ENCODE results near the gene VSX1.

The VSX1 gene

DNA sequence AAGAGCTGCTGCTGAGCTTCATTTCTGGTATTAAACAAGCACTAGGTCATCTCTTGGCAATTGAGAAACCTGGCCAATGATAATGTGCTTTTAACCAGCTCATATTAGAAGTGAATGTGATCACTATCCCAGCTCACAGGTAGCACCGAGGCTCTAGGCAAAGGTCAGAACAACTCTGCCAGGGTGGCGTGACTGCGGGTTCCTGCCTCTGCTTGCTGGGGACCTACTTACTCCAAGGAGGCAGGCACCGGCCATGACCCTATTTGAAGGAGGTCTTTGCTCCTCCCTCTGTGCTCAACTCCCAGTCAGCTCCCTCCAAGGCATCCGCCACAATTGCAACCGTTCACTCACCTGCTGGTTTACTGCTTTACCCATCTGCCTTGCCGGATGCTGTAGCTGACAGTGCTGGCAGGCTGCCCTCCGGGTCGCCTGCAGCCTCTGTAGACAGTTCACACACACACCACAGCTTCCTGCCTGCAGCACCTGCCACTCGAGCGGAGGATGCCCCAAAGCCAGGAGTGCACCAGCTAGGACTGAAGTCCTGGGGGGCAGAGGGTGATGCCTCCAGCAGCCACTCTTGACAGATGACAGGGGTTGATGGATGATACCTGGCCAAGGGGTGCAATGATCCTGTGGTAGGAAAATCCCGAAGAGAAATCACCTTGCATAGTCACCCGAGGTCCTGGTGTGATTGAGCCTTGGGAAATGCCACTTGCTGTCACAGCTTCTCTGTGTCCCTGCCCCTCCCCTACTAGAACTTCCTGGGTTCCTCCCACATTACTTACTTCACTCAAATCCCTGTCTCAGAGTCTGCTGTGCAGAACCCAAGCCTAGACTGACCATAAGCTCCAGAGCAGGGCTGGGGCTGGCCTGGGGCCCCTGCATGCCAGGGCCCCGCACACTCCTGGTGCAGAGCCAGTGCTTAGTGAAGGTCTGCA, 8.8 kb upstream of the VSX1 start:
- Histone ChIP-seq H3K9ac (ENCODE audit: low read length) (no peak overlapping the region), H3K23ac (ENCODE audit: low read length) (no peak overlapping the region), H3K4me3 (ENCODE audit: low read depth, low read length) (no peak overlapping the region), H2BK5ac (ENCODE audit: low read depth, low read length, poor library complexity) (no peak overlapping the region), H2BK12ac (ENCODE audit: low read length) (no peak overlapping the region), H4K8ac (ENCODE audit: low read depth, low read length) (no peak overlapping the region), H2BK120ac (ENCODE audit: insufficient read depth, low read length, poor library complexity) (no peak overlapping the region), H3K4me1 (ENCODE audit: control insufficient read depth in 1 of 2, insufficient read depth in 2 of 2, low read length in 2 of 2) (no peaks in the 10 kb centered on the region), H3K27ac (ENCODE audit: low read depth, low read length) (no peak overlapping the region), H3K4ac (ENCODE audit: low read depth, low read length) (no peak overlapping the region), H4K91ac (ENCODE audit: low read depth, low read length) (no peak overlapping the region), H3K9me3 (ENCODE audit: insufficient read depth, low read depth, low read length) (peaks cover 4% of the 10 kb centered on the region), H4K12ac (ENCODE audit: low read depth, low read length) (no peak overlapping the region), H3K79me2 (ENCODE audit: control insufficient read depth, insufficient read depth, low read length, poor library complexity) (no peaks in the 10 kb centered on the region), H3K18ac (ENCODE audit: low read length) (no peak overlapping the region), H3K79me1 (ENCODE audit: low read length) (no peaks in the 10 kb centered on the region), H3K14ac (ENCODE audit: low read length) (no peak overlapping the region), H3K36me3 (ENCODE audit: control insufficient read depth in 1 of 2, insufficient read depth in 2 of 2, low read length in 2 of 2) (no peaks in the 10 kb centered on the region), H3K27me3 (ENCODE audit: insufficient read depth, low read length) (peaks cover 6% of the 10 kb centered on the region), H2AFZ (ENCODE audit: insufficient read depth, low read length, poor library complexity) (no peak overlapping the region), H3K4me2 (ENCODE audit: low read length) (no peak overlapping the region), H2AK5ac (ENCODE audit: low read length) (no peak overlapping the region)
- no peak for DNase-seq
- no CpG with 5 or more reads among the region's 14 CpGs for WGBS (ENCODE audit: extremely low coverage, insufficient coverage, insufficient read length)

DNA sequence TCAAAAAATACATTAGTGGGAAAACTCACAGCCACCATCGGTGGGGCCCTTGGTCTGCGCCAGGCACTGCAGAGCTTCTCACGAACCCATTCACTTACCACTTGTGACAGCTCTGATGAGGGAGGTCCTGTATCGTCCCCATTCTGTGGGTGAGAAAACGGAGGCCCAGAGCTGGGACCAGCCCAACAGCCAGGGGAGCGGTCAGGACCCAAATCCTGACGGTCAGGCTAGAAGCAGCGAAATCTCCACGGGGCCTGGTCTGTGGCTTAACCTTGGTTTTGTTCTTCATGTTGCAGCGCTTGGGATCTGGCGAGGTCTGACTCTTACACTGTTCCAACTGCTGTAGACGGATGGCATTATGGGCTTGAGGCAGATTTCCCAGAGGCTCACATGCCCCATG, 7.7 kb upstream of the VSX1 start:
- no peak overlapping the region for H2BK120ac ChIP-seq (ENCODE audit: insufficient read depth, low read length, poor library complexity)
- no peak overlapping the region for H3K4me3 ChIP-seq (ENCODE audit: low read depth, low read length)
- no peak overlapping the region for H2BK5ac ChIP-seq (ENCODE audit: low read depth, low read length, poor library complexity)
- WGBS (ENCODE audit: extremely low coverage, insufficient coverage, insufficient read length) = no CpG with 5 or more reads among the region's 12 CpGs
- H4K8ac ChIP-seq (ENCODE audit: low read depth, low read length) = no peak overlapping the region
- no peak overlapping the region for H4K12ac ChIP-seq (ENCODE audit: low read depth, low read length)
- H3K23ac ChIP-seq (ENCODE audit: low read length) = no peak overlapping the region
- H3K4me1 ChIP-seq (ENCODE audit: control insufficient read depth in 1 of 2, insufficient read depth in 2 of 2, low read length in 2 of 2) = no peaks in the 10 kb centered on the region
- H2AFZ ChIP-seq (ENCODE audit: insufficient read depth, low read length, poor library complexity) = no peak overlapping the region
- H2BK12ac ChIP-seq (ENCODE audit: low read length) = no peak overlapping the region
- H3K4ac ChIP-seq (ENCODE audit: low read depth, low read length) = no peak overlapping the region
- H3K9ac ChIP-seq (ENCODE audit: low read length) = no peak overlapping the region
- H3K27me3 ChIP-seq (ENCODE audit: insufficient read depth, low read length) = peaks cover 17% of the 10 kb centered on the region
- H2AK5ac ChIP-seq (ENCODE audit: low read length) = no peak overlapping the region
- no peak overlapping the region for H3K18ac ChIP-seq (ENCODE audit: low read length)
- no peak for DNase-seq
- H3K4me2 ChIP-seq (ENCODE audit: low read length) = no peak overlapping the region
- H3K79me1 ChIP-seq (ENCODE audit: low read length) = no peaks in the 10 kb centered on the region
- peaks cover 10% of the 10 kb centered on the region for H3K9me3 ChIP-seq (ENCODE audit: insufficient read depth, low read depth, low read length)
- no peak overlapping the region for H4K91ac ChIP-seq (ENCODE audit: low read depth, low read length)
- H3K79me2 ChIP-seq (ENCODE audit: control insufficient read depth, insufficient read depth, low read length, poor library complexity) = no peaks in the 10 kb centered on the region
- H3K14ac ChIP-seq (ENCODE audit: low read length) = no peak overlapping the region
- H3K36me3 ChIP-seq (ENCODE audit: control insufficient read depth in 1 of 2, insufficient read depth in 2 of 2, low read length in 2 of 2) = no peaks in the 10 kb centered on the region
- no peak overlapping the region for H3K27ac ChIP-seq (ENCODE audit: low read depth, low read length)

DNA sequence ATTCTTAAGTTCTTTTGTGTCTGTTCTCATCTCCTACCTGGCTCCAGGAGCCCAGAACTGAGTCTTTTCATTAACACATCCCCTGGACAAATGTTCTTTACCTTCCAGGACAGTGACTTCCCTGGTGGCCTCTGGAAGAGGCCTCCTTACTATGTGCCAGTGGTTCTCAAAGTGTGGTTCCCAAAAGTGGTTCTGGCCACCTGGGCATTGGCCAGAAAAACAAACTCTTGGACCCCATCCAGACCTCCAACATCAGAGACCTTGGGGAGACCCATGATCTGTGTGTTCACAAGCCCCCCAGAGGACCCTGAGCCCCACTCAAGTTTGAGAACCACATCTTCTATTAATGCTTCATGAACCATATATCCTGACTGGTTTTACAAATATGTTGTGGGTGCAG, 7.2 kb upstream of the VSX1 start:
- H2AFZ ChIP-seq (ENCODE audit: insufficient read depth, low read length, poor library complexity) = no peak overlapping the region
- H3K79me2 ChIP-seq (ENCODE audit: control insufficient read depth, insufficient read depth, low read length, poor library complexity) = no peaks in the 10 kb centered on the region
- H2AK5ac ChIP-seq (ENCODE audit: low read length) = no peak overlapping the region
- no peaks in the 10 kb centered on the region for H3K79me1 ChIP-seq (ENCODE audit: low read length)
- H3K4me1 ChIP-seq (ENCODE audit: control insufficient read depth in 1 of 2, insufficient read depth in 2 of 2, low read length in 2 of 2) = no peaks in the 10 kb centered on the region
- no peak overlapping the region for H2BK5ac ChIP-seq (ENCODE audit: low read depth, low read length, poor library complexity)
- no peaks in the 10 kb centered on the region for H3K36me3 ChIP-seq (ENCODE audit: control insufficient read depth in 1 of 2, insufficient read depth in 2 of 2, low read length in 2 of 2)
- no peak overlapping the region for H2BK120ac ChIP-seq (ENCODE audit: insufficient read depth, low read length, poor library complexity)
- peaks cover 23% of the 10 kb centered on the region for H3K27me3 ChIP-seq (ENCODE audit: insufficient read depth, low read length)
- no peak overlapping the region for H4K91ac ChIP-seq (ENCODE audit: low read depth, low read length)
- H2BK12ac ChIP-seq (ENCODE audit: low read length) = no peak overlapping the region
- no peak overlapping the region for H4K8ac ChIP-seq (ENCODE audit: low read depth, low read length)
- no peak overlapping the region for H3K4me3 ChIP-seq (ENCODE audit: low read depth, low read length)
- H3K18ac ChIP-seq (ENCODE audit: low read length) = no peak overlapping the region
- no peak overlapping the region for H3K4ac ChIP-seq (ENCODE audit: low read depth, low read length)
- H3K23ac ChIP-seq (ENCODE audit: low read length) = no peak overlapping the region
- no peak for DNase-seq
- no peak overlapping the region for H3K4me2 ChIP-seq (ENCODE audit: low read length)
- no peak overlapping the region for H3K27ac ChIP-seq (ENCODE audit: low read depth, low read length)
- H4K12ac ChIP-seq (ENCODE audit: low read depth, low read length) = no peak overlapping the region
- no peak overlapping the region for H3K14ac ChIP-seq (ENCODE audit: low read length)
- peaks cover 13% of the 10 kb centered on the region for H3K9me3 ChIP-seq (ENCODE audit: insufficient read depth, low read depth, low read length)
- no peak overlapping the region for H3K9ac ChIP-seq (ENCODE audit: low read length)

DNA sequence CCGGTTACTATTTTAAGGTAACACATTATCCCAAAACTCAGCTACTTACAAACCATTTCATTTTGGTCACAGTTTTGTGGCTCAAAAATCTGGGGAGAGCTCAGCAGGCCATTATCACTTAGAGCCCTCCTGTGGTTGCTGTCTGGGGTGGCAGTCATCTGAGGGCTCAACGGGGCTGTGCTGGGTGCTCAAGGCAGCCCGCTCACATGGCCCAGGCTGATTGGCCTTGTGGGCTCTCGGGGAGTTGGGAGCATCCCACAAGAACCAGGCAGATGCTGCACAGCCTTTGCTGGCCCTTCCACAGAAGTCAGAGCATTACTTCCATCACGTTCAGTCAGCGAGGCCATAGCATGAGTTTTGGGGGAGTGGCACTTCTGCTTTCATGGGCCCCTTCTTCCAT, 6.3 kb upstream of the VSX1 start:
- H2BK120ac ChIP-seq (ENCODE audit: insufficient read depth, low read length, poor library complexity) = no peak overlapping the region
- peaks cover 19% of the 10 kb centered on the region for H3K9me3 ChIP-seq (ENCODE audit: insufficient read depth, low read depth, low read length)
- WGBS (ENCODE audit: extremely low coverage, insufficient coverage, insufficient read length) = no CpG with 5 or more reads among the region's 6 CpGs
- H3K36me3 ChIP-seq (ENCODE audit: control insufficient read depth in 1 of 2, insufficient read depth in 2 of 2, low read length in 2 of 2) = no peaks in the 10 kb centered on the region
- H3K23ac ChIP-seq (ENCODE audit: low read length) = no peak overlapping the region
- no peak overlapping the region for H3K18ac ChIP-seq (ENCODE audit: low read length)
- H3K4me3 ChIP-seq (ENCODE audit: low read depth, low read length) = no peak overlapping the region
- H3K27ac ChIP-seq (ENCODE audit: low read depth, low read length) = no peak overlapping the region
- H2AFZ ChIP-seq (ENCODE audit: insufficient read depth, low read length, poor library complexity) = no peak overlapping the region
- H3K79me1 ChIP-seq (ENCODE audit: low read length) = no peaks in the 10 kb centered on the region
- H2BK12ac ChIP-seq (ENCODE audit: low read length) = no peak overlapping the region
- no peak overlapping the region for H3K9ac ChIP-seq (ENCODE audit: low read length)
- H4K8ac ChIP-seq (ENCODE audit: low read depth, low read length) = no peak overlapping the region
- DNase-seq = no peak
- no peaks in the 10 kb centered on the region for H3K4me1 ChIP-seq (ENCODE audit: control insufficient read depth in 1 of 2, insufficient read depth in 2 of 2, low read length in 2 of 2)
- H3K4me2 ChIP-seq (ENCODE audit: low read length) = no peak overlapping the region
- no peak overlapping the region for H4K12ac ChIP-seq (ENCODE audit: low read depth, low read length)
- no peak overlapping the region for H2BK5ac ChIP-seq (ENCODE audit: low read depth, low read length, poor library complexity)
- H3K79me2 ChIP-seq (ENCODE audit: control insufficient read depth, insufficient read depth, low read length, poor library complexity) = no peaks in the 10 kb centered on the region
- no peak overlapping the region for H4K91ac ChIP-seq (ENCODE audit: low read depth, low read length)
- H3K14ac ChIP-seq (ENCODE audit: low read length) = no peak overlapping the region
- H2AK5ac ChIP-seq (ENCODE audit: low read length) = no peak overlapping the region
- H3K4ac ChIP-seq (ENCODE audit: low read depth, low read length) = no peak overlapping the region
- H3K27me3 ChIP-seq (ENCODE audit: insufficient read depth, low read length) = peaks cover 31% of the 10 kb centered on the region
